ENCODE data around the gene MAD1L1.

MAD1L1 gene

DNA sequence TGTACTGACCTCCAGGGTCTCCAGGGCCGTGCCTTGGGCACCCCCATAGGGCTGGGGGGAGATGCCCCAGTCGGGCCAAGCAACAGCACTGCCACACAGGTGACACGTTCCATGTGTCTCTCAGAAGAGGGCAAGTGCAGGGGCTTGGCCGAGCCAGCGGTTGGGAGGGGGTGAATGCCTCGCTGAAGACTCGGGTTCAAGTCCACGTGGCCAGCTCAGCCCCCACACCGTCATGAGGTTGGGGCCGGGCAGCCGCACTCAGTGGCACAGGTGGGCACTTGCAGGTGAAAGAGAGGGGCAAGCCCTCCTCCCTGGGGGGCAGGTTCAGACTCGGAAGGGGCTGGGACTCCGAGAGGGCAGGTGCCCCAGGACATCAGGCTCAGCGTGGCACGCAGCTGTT is 153.8 kb downstream of the MAD1L1 start (continued):
- TF ChIP-seq, protein P1, sequence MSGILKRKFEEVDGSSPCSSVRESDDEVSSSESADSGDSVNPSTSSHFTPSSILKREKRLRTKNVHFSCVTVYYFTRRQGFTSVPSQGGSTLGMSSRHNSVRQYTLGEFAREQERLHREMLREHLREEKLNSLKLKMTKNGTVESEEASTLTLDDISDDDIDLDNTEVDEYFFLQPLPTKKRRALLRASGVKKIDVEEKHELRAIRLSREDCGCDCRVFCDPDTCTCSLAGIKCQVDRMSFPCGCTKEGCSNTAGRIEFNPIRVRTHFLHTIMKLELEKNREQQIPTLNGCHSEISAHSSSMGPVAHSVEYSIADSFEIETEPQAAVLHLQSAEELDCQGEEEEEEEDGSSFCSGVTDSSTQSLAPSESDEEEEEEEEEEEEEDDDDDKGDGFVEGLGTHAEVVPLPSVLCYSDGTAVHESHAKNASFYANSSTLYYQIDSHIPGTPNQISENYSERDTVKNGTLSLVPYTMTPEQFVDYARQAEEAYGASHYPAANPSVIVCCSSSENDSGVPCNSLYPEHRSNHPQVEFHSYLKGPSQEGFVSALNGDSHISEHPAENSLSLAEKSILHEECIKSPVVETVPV (CRISPR knock-in tag; IDR thresholded peaks at IDR 0.05), result no peak
- TF ChIP-seq, protein P2, sequence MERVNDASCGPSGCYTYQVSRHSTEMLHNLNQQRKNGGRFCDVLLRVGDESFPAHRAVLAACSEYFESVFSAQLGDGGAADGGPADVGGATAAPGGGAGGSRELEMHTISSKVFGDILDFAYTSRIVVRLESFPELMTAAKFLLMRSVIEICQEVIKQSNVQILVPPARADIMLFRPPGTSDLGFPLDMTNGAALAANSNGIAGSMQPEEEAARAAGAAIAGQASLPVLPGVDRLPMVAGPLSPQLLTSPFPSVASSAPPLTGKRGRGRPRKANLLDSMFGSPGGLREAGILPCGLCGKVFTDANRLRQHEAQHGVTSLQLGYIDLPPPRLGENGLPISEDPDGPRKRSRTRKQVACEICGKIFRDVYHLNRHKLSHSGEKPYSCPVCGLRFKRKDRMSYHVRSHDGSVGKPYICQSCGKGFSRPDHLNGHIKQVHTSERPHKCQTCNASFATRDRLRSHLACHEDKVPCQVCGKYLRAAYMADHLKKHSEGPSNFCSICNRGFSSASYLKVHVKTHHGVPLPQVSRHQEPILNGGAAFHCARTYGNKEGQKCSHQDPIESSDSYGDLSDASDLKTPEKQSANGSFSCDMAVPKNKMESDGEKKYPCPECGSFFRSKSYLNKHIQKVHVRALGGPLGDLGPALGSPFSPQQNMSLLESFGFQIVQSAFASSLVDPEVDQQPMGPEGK (CRISPR knock-in tag; IDR thresholded peaks at IDR 0.05; ENCODE audit: borderline replicate concordance), result no peak
- no peak for TF ChIP-seq OSR1 (CRISPR knock-in tag; IDR thresholded peaks at IDR 0.05)

DNA sequence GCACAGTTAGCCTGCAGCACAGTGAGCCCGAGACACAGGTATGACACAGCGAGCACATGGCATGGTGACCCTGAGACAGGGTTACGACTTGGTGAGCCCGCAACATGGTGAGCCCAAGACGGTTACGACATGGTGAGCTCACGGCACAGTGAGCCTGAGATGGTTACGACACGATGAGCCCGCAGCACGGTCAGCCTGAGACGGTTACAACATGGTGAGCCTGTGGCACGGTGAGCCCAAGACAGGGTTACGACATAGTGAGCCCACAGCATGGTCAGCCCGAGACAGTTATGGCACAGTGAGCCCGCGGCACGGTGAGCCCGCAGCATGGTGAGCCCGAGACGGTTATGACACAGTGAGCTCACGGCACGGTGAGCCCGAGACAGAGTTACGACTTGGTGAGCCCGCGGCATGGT is 156.1 kb downstream of the MAD1L1 start:
- ATAC-seq, result no peak

More for the DNA sequence above, 156.1 kb downstream of the MAD1L1 start:
- TF ChIP-seq PPARA (CRISPR knock-in tag; IDR thresholded peaks at IDR 0.05; ENCODE audit: borderline replicate concordance) (no peak), SNAI2 (CRISPR knock-in tag; IDR thresholded peaks at IDR 0.05) (no peak), ESRRG (CRISPR knock-in tag; IDR thresholded peaks at IDR 0.05) (no peak), ZNF565 (CRISPR knock-in tag; conservative IDR thresholded peaks at IDR 0.05; ENCODE audit: low read depth) (no peak), CSDC2 (CRISPR knock-in tag; IDR thresholded peaks at IDR 0.05) (no peak), TCF4 (CRISPR knock-in tag; IDR thresholded peaks at IDR 0.05; ENCODE audit: borderline replicate concordance) (no peak), ZNF8 (CRISPR knock-in tag; IDR thresholded peaks at IDR 0.05) (no peak), GLIS3 (CRISPR knock-in tag; IDR thresholded peaks at IDR 0.05) (no peak), ZFP3 (CRISPR knock-in tag; IDR thresholded peaks at IDR 0.05) (no peak), ISL1 (CRISPR knock-in tag; IDR thresholded peaks at IDR 0.05) (no peak), OSR1 (CRISPR knock-in tag; IDR thresholded peaks at IDR 0.05) (no peak), ZFP30 (CRISPR knock-in tag; IDR thresholded peaks at IDR 0.05) (no peak), ZC3H10 (CRISPR knock-in tag; IDR thresholded peaks at IDR 0.05) (no peak)
- TF ChIP-seq, protein P2 (CRISPR knock-in tag; IDR thresholded peaks at IDR 0.05; ENCODE audit: borderline replicate concordance), result no peak
- TF ChIP-seq, protein P3, sequence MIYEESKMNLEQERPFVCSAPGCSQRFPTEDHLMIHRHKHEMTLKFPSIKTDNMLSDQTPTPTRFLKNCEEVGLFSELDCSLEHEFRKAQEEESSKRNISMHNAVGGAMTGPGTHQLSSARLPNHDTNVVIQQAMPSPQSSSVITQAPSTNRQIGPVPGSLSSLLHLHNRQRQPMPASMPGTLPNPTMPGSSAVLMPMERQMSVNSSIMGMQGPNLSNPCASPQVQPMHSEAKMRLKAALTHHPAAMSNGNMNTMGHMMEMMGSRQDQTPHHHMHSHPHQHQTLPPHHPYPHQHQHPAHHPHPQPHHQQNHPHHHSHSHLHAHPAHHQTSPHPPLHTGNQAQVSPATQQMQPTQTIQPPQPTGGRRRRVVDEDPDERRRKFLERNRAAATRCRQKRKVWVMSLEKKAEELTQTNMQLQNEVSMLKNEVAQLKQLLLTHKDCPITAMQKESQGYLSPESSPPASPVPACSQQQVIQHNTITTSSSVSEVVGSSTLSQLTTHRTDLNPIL (CRISPR knock-in tag; IDR thresholded peaks at IDR 0.05; ENCODE audit: low read depth), result no peak
- TF ChIP-seq, protein P4, sequence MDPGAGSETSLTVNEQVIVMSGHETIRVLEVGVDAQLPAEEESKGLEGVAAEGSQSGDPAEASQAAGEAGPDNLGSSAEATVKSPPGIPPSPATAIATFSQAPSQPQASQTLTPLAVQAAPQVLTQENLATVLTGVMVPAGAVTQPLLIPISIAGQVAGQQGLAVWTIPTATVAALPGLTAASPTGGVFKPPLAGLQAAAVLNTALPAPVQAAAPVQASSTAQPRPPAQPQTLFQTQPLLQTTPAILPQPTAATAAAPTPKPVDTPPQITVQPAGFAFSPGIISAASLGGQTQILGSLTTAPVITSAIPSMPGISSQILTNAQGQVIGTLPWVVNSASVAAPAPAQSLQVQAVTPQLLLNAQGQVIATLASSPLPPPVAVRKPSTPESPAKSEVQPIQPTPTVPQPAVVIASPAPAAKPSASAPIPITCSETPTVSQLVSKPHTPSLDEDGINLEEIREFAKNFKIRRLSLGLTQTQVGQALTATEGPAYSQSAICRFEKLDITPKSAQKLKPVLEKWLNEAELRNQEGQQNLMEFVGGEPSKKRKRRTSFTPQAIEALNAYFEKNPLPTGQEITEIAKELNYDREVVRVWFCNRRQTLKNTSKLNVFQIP (CRISPR knock-in tag; IDR thresholded peaks at IDR 0.05; ENCODE audit: borderline replicate concordance, low read depth), result no peak
- TF ChIP-seq, protein P1 (CRISPR knock-in tag; IDR thresholded peaks at IDR 0.05), result no peak
- TF ChIP-seq, protein P5, sequence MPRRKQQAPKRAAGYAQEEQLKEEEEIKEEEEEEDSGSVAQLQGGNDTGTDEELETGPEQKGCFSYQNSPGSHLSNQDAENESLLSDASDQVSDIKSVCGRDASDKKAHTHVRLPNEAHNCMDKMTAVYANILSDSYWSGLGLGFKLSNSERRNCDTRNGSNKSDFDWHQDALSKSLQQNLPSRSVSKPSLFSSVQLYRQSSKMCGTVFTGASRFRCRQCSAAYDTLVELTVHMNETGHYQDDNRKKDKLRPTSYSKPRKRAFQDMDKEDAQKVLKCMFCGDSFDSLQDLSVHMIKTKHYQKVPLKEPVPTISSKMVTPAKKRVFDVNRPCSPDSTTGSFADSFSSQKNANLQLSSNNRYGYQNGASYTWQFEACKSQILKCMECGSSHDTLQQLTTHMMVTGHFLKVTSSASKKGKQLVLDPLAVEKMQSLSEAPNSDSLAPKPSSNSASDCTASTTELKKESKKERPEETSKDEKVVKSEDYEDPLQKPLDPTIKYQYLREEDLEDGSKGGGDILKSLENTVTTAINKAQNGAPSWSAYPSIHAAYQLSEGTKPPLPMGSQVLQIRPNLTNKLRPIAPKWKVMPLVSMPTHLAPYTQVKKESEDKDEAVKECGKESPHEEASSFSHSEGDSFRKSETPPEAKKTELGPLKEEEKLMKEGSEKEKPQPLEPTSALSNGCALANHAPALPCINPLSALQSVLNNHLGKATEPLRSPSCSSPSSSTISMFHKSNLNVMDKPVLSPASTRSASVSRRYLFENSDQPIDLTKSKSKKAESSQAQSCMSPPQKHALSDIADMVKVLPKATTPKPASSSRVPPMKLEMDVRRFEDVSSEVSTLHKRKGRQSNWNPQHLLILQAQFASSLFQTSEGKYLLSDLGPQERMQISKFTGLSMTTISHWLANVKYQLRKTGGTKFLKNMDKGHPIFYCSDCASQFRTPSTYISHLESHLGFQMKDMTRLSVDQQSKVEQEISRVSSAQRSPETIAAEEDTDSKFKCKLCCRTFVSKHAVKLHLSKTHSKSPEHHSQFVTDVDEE (CRISPR knock-in tag; IDR thresholded peaks at IDR 0.05), result no peak

Measured in SK-N-SH treated with all-trans-retinoic acid at 6 μM for 48 hours (cell line).